Endothelial cell (in vitro differentiated cells): Measurements from ENCODE around the gene HTT. TPM values are rescaled to one million over a fixed set of nuclear protein-coding genes. Genes with fewer than 3 reads are reported as not detected.

Source experiments
- DNase-seq: peaks from one replicate; pipeline ENCODE4 v3.0.0; 2021; ENCODE audit warnings: low spot score
- H3K27ac Mint-ChIP-seq: one replicate; pipeline ENCODE4 v1.8.0; 2021; ENCODE audit warnings: mixed read lengths, inconsistent platforms; ENCODE audit not compliant: unreplicated experiment
- H3K27me3 Mint-ChIP-seq: one replicate; pipeline ENCODE4 v1.8.0; 2021; ENCODE audit warnings: mild to moderate bottlenecking, moderate library complexity, mixed read lengths, inconsistent platforms; ENCODE audit not compliant: unreplicated experiment
- H3K36me3 Mint-ChIP-seq: one replicate; pipeline ENCODE4 v1.8.0; 2021; ENCODE audit warnings: mild to moderate bottlenecking, low read depth, mixed read lengths, inconsistent platforms; ENCODE audit not compliant: unreplicated experiment
- H3K4me1 Mint-ChIP-seq: one replicate; pipeline ENCODE4 v1.8.0; 2021; ENCODE audit warnings: mild to moderate bottlenecking, mixed read lengths, inconsistent platforms; ENCODE audit not compliant: unreplicated experiment
- H3K4me3 Mint-ChIP-seq: one replicate; pipeline ENCODE4 v1.8.0; 2021; ENCODE audit warnings: mild to moderate bottlenecking, mixed read lengths, inconsistent platforms; ENCODE audit not compliant: unreplicated experiment
- H3K9me3 Mint-ChIP-seq: one replicate; pipeline ENCODE4 v1.8.0; 2021; ENCODE audit warnings: mixed read lengths, inconsistent platforms; ENCODE audit not compliant: unreplicated experiment
- total RNA-seq: library from RNA; stranded (reverse); fragmentation: NEBNext Ultra II Directional; extraction: Animal tissue kit (Norgen Biotek cat#: 25700); gene quantifications from one replicate; pipeline ENCODE4 v1.2.1, GENCODE V29; 2021; ENCODE audit not compliant: unreplicated experiment
- TF ChIP-seq, protein P1 (sequence below): fragments of 200-600 bp; sonication (generic); IDR thresholded peaks from one replicate; pipeline ENCODE4 v1.5.0; 2021; ENCODE audit warnings: antibody characterized with exemption; ENCODE audit not compliant: unreplicated experiment

HTT gene
- total RNA-seq, 1 donor from 2014 or later, result 62.4 TPM

DNA sequence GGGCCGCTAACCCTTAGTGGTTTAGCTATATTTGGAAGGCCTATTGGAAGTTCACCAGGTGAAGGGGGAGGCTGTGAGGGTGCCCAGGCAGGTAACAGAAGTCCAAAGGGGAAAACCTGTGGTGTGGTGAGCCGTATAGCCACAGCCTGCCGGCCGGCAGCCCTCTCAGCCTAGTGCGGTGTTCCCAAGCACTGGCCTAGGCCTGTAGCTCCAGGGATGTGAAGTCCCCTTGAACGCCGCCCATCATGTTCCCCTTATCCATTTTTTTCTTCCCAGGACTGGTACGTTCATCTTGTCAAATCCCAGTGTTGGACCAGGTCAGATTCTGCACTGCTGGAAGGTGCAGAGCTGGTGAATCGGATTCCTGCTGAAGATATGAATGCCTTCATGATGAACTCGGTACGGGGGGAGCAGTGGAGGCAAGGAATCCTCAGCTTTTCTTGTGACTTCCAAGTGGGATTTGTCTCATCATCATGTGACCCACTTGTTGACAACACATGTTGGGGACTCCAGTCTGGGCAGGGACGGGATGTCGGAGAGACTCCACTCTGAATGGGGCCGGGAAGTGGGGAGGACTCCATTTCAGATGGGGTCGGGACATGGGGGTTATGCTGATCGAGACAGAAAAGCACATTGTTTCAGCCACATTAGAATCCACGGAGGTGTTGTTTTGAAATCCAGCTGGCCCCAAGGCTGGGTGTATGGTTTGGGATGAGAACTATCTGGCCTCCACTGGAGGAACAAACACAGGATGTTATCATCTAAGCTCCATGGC, 135.3 kb downstream of the HTT start:
- DNase-seq, result no peak
- no peaks in the 10 kb centered on the region for H3K9me3 Mint-ChIP-seq
- H3K36me3 Mint-ChIP-seq, result peaks cover 42% of the 10 kb centered on the region
- TF ChIP-seq, protein P1, sequence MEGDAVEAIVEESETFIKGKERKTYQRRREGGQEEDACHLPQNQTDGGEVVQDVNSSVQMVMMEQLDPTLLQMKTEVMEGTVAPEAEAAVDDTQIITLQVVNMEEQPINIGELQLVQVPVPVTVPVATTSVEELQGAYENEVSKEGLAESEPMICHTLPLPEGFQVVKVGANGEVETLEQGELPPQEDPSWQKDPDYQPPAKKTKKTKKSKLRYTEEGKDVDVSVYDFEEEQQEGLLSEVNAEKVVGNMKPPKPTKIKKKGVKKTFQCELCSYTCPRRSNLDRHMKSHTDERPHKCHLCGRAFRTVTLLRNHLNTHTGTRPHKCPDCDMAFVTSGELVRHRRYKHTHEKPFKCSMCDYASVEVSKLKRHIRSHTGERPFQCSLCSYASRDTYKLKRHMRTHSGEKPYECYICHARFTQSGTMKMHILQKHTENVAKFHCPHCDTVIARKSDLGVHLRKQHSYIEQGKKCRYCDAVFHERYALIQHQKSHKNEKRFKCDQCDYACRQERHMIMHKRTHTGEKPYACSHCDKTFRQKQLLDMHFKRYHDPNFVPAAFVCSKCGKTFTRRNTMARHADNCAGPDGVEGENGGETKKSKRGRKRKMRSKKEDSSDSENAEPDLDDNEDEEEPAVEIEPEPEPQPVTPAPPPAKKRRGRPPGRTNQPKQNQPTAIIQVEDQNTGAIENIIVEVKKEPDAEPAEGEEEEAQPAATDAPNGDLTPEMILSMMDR, result no peak
- H3K4me3 Mint-ChIP-seq, result peak overlapping the region; percentile 23
- no peak overlapping the region for H3K27ac Mint-ChIP-seq
- H3K27me3 Mint-ChIP-seq, result no peaks in the 10 kb centered on the region
- H3K4me1 Mint-ChIP-seq, result no peaks in the 10 kb centered on the region

DNA sequence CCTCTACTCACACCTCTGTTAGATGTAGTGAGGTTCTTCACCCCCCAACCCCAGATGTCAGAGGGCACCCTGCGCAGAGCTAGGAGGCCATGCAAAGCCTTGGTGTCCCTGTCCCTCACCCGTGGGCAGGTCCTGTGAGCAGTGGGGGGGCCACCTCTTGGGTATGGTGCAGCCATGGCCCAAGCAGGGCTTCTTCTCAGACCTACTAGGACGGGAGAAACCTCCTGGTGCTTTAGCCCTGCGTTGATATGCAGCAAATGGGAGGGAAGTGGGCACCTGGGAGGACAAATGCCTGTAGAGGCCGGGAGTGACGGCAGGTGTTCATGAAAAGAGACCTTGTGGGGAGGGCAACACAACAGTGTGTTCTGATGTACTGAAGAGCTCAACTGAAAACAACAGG, 136.0 kb downstream of the HTT start:
- Mint-ChIP-seq H3K36me3 (peaks cover 46% of the 10 kb centered on the region), H3K9me3 (no peaks in the 10 kb centered on the region), H3K27me3 (peaks cover 2% of the 10 kb centered on the region), H3K4me1 (no peaks in the 10 kb centered on the region), H3K27ac (no peak overlapping the region), H3K4me3 (peak overlapping the region; percentile 18)
- DNase-seq, result no peak
- TF ChIP-seq, protein P1, result no peak

DNA sequence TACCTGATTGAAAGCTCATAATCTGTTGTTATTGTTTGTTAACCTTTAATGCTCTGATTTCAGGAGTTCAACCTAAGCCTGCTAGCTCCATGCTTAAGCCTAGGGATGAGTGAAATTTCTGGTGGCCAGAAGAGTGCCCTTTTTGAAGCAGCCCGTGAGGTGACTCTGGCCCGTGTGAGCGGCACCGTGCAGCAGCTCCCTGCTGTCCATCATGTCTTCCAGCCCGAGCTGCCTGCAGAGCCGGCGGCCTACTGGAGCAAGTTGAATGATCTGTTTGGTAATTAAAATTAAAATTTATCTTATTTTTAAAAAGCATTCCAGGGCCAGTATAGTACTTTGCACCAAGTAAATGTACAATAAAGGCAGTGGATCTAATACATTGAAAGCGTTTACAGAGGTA, 137.4 kb downstream of the HTT start:
- Mint-ChIP-seq H3K27me3 (peaks cover 2% of the 10 kb centered on the region), H3K4me3 (no peak overlapping the region), H3K9me3 (no peaks in the 10 kb centered on the region), H3K4me1 (no peaks in the 10 kb centered on the region), H3K27ac (no peak overlapping the region), H3K36me3 (peaks cover 48% of the 10 kb centered on the region)
- DNase-seq, result no peak
- TF ChIP-seq, protein P1, result no peak

DNA sequence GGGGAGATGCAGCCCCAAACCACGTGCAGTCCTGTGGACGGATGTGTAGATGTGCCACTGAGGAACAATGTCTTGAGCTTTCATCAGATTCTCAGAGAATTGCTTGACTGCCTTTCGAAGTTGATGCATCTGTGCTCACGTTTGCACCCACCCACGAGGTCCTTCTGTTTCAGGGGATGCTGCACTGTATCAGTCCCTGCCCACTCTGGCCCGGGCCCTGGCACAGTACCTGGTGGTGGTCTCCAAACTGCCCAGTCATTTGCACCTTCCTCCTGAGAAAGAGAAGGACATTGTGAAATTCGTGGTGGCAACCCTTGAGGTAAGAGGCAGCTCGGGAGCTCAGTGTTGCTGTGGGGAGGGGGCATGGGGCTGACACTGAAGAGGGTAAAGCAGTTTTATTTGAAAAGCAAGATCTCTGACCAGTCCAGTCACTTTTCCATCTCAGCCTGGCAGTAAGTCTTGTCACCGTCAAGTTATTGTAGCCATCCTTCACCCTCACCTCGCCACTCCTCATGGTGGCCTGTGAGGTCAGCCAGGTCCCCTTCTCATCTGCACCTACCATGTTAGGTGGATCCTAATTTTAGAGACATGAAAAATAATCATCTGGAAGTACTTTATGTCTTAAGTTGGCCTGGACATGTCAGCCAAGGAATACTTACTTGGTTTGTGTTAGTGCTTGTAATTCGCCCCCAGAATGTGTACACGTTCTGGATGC, 138.1 kb downstream of the HTT start:
- H3K27ac Mint-ChIP-seq, result no peak overlapping the region
- TF ChIP-seq, protein P1, result no peak
- H3K4me1 Mint-ChIP-seq, result no peaks in the 10 kb centered on the region
- DNase-seq, result no peak
- peaks cover 2% of the 10 kb centered on the region for H3K27me3 Mint-ChIP-seq
- peaks cover 50% of the 10 kb centered on the region for H3K36me3 Mint-ChIP-seq
- no peaks in the 10 kb centered on the region for H3K9me3 Mint-ChIP-seq
- no peak overlapping the region for H3K4me3 Mint-ChIP-seq

DNA sequence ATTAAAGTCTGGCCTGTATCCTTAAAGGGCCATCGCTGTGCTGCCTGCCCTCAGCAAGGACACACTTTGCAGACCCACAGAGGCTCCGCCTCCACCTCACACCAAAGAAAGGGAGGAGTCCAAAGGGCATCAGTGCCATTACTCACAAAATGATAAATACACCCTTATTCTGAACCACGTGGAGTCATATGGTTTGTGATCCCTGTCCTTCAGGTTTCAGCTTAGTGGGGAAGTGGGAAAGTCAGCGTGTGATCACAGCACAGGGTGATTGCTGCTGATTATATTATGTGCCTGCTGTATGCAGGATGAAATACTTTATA, 138.6 kb downstream of the HTT start:
- DNase-seq, result no peak
- H3K4me3 Mint-ChIP-seq, result no peak overlapping the region

More for the DNA sequence above, 138.6 kb downstream of the HTT start:
- peaks cover 2% of the 10 kb centered on the region for H3K27me3 Mint-ChIP-seq
- H3K36me3 Mint-ChIP-seq, result peaks cover 52% of the 10 kb centered on the region
- H3K9me3 Mint-ChIP-seq, result no peaks in the 10 kb centered on the region
- no peak overlapping the region for H3K27ac Mint-ChIP-seq
- H3K4me1 Mint-ChIP-seq, result no peaks in the 10 kb centered on the region
- TF ChIP-seq, protein P1, result no peak
